ENCODE results near the gene NUCB1.

DNA sequence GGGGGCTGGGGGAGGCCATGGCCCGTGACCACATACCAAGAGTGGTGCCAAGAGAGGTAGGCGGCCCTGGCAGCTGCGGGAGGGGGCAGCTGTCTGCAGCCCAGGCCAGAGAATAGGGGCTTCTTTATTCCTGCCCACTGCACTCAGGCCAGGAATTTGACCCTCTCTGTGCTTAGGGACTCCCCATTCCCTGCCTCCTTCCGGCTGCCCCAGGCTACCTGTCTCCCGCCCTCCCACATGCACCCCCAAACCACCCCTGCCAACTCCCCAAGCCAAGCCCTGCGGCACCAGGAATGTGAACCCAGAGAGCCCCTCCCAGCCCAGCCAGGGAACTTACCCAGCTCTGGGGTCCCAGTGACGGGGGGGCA, 32.4 kb upstream of the NUCB1 start:
- TF ChIP-seq, protein P1, sequence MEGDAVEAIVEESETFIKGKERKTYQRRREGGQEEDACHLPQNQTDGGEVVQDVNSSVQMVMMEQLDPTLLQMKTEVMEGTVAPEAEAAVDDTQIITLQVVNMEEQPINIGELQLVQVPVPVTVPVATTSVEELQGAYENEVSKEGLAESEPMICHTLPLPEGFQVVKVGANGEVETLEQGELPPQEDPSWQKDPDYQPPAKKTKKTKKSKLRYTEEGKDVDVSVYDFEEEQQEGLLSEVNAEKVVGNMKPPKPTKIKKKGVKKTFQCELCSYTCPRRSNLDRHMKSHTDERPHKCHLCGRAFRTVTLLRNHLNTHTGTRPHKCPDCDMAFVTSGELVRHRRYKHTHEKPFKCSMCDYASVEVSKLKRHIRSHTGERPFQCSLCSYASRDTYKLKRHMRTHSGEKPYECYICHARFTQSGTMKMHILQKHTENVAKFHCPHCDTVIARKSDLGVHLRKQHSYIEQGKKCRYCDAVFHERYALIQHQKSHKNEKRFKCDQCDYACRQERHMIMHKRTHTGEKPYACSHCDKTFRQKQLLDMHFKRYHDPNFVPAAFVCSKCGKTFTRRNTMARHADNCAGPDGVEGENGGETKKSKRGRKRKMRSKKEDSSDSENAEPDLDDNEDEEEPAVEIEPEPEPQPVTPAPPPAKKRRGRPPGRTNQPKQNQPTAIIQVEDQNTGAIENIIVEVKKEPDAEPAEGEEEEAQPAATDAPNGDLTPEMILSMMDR (IDR thresholded peaks at IDR 0.05): no peak
- no peak for TF ChIP-seq EP300 (IDR thresholded peaks at IDR 0.05)
- no peak for TF ChIP-seq POLR2AphosphoS5 (IDR thresholded peaks at IDR 0.05)
- TF ChIP-seq POLR2A (IDR thresholded peaks at IDR 0.05): no peak

Data from stomach (tissue), 4 donors.